SKM-1 treated with dmso at 0.1 percent for 144 hours (cell line): Measurements from ENCODE around the gene C3.
"Not testable (repeated sequence)": the region's sequence is repeated elsewhere in the genome, so short reads cannot be mapped to it uniquely, and the experiment has no call there.

Source experiments
- DNase-seq: peaks from one replicate; lab custom pipeline; 2025; ENCODE audit not compliant: unreplicated experiment; lab: John Stamatoyannopoulos, UW

The C3 gene

GRCh38 chr19:6720369-6721137 is at the start of gene C3:
C3 (minus strand) TSS chr19:6720650; CDS start chr19:6720589, 61 bp downstream.
- DNase-seq = peak; percentile 40

GRCh38 chr19:6769006-6769619 is 48.7 kb upstream of the C3 start:
- DNase-seq = peak; percentile 67

GRCh38 chr19:6768236-6768785 is 47.9 kb upstream of the C3 start:
- DNase-seq = no peak

- DNase-seq = peak; percentile 76
Measured at GRCh38 chr19:6767357-6768235, 47.1 kb upstream of the C3 start, which contains the start of gene SH2D3A. SH2D3A (minus strand) TSS chr19:6767435; CDS start chr19:6763748, 3,687 bp downstream.

- no peak for DNase-seq
Measured at GRCh38 chr19:6767081-6767356, 46.6 kb upstream of the C3 start.

GRCh38 chr19:6766357-6767080 is 46.1 kb upstream of the C3 start:
- no peak for DNase-seq

- DNase-seq = no peak
Measured at GRCh38 chr19:6765738-6766356, 45.4 kb upstream of the C3 start.

GRCh38 chr19:6762253-6762797 is 41.9 kb upstream of the C3 start:
- DNase-seq = not testable (repeated sequence)

GRCh38 chr19:6761053-6761676 is 40.7 kb upstream of the C3 start:
- DNase-seq = no peak

GRCh38 chr19:6760606-6761005 is 40.2 kb upstream of the C3 start:
- DNase-seq = no peak

- no peak for DNase-seq
Measured at GRCh38 chr19:6754653-6755463, 34.4 kb upstream of the C3 start.

- DNase-seq = no peak
Measured at GRCh38 chr19:6754136-6754535, 33.7 kb upstream of the C3 start.

- peak; percentile 92 for DNase-seq
Measured at GRCh38 chr19:6753178-6754031, 33.0 kb upstream of the C3 start.

GRCh38 chr19:6752256-6753177 is 32.1 kb upstream of the C3 start:
- DNase-seq = no peak

- no peak for DNase-seq
Measured at GRCh38 chr19:6751189-6751588, 30.7 kb upstream of the C3 start.

GRCh38 chr19:6750062-6750461 is 29.6 kb upstream of the C3 start:
- DNase-seq = no peak

GRCh38 chr19:6748543-6748942 is 28.1 kb upstream of the C3 start:
- not testable (repeated sequence) for DNase-seq
